VCaP (cell line): Measurements from ENCODE around the gene SAMD13.

ENCODE experiments used
- H3K27ac ChIP-seq: fragments of 450-650 bp; 2 replicates; pipeline ENCODE4 v1.5.1; 2017
- TF ChIP-seq, protein P1 (sequence below): fragments of 450-650 bp; conservative IDR thresholded peaks from 2 replicates; pipeline ENCODE4 v1.5.1; 2017; ENCODE audit warnings: mild to moderate bottlenecking, moderate library complexity

SAMD13 gene

DNA sequence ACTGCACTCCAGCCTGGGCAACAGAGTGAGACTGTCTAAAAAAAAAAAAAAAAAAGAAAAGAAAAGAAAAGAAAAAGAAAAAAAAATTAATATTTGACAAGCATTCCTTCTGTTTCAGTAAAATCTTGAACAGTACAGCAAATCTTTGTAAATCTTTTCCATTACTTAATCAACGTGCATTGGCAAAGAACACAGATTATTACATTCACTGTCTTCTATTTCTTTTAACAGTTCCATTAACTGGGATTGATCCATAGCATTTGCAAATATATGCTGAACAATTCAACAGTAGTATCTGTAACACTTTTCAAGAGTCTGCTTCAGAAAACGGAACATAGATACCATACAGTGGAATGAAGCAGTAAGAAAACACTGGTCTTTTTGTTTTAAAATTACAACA, 9.8 kb downstream of the SAMD13 start:
- TF ChIP-seq, protein P1, sequence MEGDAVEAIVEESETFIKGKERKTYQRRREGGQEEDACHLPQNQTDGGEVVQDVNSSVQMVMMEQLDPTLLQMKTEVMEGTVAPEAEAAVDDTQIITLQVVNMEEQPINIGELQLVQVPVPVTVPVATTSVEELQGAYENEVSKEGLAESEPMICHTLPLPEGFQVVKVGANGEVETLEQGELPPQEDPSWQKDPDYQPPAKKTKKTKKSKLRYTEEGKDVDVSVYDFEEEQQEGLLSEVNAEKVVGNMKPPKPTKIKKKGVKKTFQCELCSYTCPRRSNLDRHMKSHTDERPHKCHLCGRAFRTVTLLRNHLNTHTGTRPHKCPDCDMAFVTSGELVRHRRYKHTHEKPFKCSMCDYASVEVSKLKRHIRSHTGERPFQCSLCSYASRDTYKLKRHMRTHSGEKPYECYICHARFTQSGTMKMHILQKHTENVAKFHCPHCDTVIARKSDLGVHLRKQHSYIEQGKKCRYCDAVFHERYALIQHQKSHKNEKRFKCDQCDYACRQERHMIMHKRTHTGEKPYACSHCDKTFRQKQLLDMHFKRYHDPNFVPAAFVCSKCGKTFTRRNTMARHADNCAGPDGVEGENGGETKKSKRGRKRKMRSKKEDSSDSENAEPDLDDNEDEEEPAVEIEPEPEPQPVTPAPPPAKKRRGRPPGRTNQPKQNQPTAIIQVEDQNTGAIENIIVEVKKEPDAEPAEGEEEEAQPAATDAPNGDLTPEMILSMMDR, result no peak
- no peak overlapping the region for H3K27ac ChIP-seq

DNA sequence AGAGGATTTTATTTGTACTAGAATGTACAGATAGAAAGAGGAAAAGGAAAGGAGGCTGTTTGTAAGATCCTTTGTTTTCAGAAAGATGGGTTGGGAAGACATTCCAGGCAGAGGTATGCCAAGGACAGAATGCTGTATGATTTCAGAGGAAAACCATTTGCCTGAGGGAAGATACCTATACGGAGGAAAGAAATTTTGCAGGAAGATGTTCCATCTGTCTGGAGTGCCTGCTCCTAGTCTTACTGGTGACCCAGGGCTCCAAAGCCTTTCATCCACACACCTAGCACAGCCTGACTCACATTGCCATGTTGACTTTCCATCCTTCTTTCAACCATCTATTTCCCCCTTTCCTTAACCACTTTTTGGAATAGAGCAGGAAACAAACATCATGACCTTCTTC, 18.2 kb downstream of the SAMD13 start:
- TF ChIP-seq, protein P1, result no peak
- H3K27ac ChIP-seq, result peak overlapping the region; percentile 37; the same call in 1 of the 2 replicates

DNA sequence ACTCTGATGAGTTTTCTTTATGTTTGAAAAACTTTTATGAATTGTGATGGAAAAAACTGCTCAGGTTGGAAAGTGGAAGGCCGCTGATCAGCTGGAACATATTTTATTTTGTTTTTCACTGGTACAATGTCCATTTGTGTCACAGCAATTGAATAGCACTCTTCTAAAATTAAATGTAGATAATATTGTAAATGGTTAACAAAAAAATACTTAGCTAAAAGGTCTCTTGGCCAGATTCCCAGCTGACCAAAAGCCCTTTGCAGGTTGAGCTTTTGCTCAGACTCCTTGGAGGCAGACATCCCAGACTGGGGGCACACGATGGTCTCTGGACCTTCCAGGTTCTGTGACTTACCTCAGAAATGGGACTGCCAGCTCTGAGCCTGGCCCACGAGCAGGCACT, 26.3 kb downstream of the SAMD13 start:
- TF ChIP-seq, protein P1, result no peak
- H3K27ac ChIP-seq, result no peak overlapping the region

DNA sequence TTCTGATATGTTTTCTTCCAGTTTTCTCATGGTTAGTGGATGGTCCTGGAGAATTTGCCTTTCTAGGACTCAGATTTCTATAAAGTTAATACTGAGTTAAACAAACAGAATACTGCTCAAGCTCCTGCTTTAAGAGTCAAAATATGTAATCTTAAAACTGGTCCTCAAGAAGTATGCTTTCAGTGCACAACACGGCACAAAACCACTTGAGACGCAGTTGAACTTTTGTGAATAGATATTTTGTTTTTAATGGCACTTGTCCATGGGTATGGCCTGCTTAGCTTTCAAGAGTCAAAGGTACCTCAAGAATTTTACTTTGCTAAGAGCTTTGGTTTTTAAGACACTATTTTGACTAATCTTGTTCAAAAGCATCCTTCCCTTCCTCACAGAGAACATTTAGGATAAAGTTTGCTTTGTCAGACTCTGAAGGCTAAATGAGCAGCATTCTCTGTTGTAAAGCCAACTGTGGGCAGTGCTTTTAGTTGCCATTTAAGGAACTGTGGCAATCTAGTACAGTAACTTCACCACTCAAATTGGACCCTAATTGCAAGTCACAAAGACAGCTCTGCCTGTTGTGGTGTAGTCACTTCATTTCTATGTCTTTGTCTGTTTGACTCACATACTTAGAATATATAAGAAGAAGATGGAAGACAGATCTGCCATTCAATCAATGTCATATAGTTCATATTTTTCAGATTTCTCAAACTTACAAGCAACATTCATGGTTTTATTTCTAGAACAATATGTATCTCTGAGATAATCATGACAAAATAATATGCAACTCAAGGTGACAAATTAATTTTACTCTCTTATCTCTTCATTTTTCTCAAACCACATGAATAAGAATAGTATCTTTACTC, 28.8 kb downstream of the SAMD13 start:
- TF ChIP-seq, protein P1, result no peak
- H3K27ac ChIP-seq, result no peak overlapping the region

DNA sequence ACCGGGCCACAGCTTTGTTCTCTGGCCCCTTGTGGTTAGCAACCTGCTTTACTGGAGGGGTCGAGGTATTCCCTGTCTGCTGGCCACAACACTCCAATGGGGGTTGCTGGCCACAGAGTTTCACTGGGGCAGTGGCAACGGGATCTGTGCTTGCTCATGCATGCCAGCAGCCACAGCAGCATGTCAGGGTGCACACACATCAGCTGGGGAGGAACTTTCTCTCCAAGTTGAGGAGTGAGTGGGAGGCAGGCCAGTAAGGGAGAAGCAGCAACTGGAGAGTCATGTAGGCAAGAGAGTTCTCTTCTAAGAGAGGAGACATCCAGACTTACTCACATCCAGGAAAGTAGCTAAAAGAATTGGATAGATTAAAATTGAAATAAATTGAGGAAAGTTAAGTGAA, 38.0 kb downstream of the SAMD13 start:
- TF ChIP-seq, protein P1, result no peak

DNA sequence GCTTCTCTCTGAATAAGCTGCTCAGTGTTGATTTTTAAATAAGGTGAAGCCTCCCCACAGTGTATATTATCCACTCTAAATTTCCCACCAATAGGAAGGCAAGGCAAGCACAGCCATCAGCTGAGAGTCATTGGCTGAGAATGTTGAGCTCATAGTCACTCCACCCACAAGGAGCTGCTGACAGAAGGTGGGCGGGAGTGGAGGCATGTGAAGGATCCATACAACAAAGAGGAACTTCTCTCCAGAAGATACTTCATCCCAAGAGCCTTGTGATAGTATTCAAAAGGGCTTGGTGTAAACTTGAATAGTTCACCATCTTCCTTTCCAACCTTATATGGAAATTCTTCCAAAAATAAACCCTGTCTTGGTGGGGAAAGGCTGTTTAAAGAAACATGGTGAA, 42.8 kb downstream of the SAMD13 start:
- no peak overlapping the region for H3K27ac ChIP-seq
- TF ChIP-seq, protein P1, result no peak

More for the DNA sequence above, 38.0 kb downstream of the SAMD13 start:
- no peak overlapping the region for H3K27ac ChIP-seq

DNA sequence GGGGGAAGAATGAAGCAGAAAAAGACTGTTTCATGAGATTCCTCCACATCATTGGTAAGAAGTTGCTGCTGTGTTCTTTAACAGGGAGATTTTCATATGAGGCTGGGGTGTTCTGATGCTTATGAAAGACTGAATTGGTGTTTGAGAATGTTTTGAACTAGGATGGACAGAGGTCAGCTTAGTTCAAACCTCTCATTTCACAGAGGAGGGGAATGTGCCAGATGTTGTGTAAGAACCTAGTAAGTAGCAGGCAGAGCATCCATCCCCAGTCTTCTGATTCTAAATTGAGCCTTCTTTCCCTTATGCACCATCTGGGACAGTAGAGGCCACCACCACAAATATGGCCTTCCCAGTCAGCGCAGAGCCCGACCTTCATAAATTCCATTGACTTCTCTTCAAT, 43.7 kb downstream of the SAMD13 start:
- H3K27ac ChIP-seq, result no peak overlapping the region

More for the DNA sequence above, 43.7 kb downstream of the SAMD13 start:
- TF ChIP-seq, protein P1, result no peak
